HG03108 (cell line): ENCODE data around the gene ARHGEF28.

Experiments
- ATAC-seq: cut with Tn5 transposase; IDR thresholded peaks from one replicate; pipeline ENCODE4 v1.9.1; 2021; ENCODE audit warnings: moderate library complexity; ENCODE audit not compliant: unreplicated experiment

Gene ARHGEF28

DNA sequence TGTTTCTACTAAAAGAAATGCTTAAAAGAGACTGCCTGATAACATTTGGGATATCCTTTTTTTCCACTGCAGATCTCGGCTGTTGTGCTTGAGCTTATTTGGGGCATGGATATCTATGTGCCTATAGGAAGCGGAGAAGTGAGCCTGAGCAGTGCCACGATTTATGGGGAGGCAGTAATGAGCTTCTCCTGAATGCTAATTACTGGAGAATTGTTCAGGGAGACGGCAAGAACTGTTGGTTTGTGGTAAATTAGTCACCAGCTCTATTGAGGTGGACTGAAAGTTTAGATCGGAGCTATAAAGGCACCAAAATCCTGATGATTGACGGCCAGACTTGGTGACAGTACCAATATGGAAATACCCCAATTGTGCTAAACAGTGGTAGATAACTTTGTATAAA is 186.5 kb downstream of the ARHGEF28 start:
- ATAC-seq, result no peak

- ATAC-seq, result no peak
Observed at GRCh38 chr5:73812962-73813588, 187.1 kb downstream of the ARHGEF28 start.

- no peak for ATAC-seq
Observed at GRCh38 chr5:73814233-73814846, 188.3 kb downstream of the ARHGEF28 start.

- no peak for ATAC-seq
Observed at GRCh38 chr5:73815631-73816030, 189.6 kb downstream of the ARHGEF28 start.

GRCh38 chr5:73816656-73817420 is 190.8 kb downstream of the ARHGEF28 start:
- no peak for ATAC-seq

DNA sequence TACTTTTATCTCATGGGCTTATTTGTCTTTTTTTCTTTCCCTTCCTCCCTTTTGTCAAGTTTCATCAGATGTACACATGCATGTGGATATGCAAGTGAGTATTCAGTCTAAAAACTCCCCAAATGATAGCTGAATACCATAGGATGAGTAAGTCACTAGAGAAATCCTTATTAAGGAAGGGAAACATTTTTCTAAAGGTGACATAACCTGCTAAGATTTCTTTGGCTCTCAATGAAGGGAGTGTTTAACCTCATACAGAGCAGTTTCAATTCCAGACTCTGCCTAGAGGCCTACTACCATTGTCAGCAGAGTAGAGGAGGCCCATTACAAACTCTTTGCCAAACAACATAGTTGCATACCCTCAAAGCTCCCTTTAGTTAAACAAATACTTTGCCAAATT is 192.4 kb downstream of the ARHGEF28 start:
- ATAC-seq, result no peak

GRCh38 chr5:73820326-73820725 is 194.3 kb downstream of the ARHGEF28 start:
- no peak for ATAC-seq

GRCh38 chr5:73821003-73821402 is 195.0 kb downstream of the ARHGEF28 start:
- no peak for ATAC-seq

- no peak for ATAC-seq
Observed at GRCh38 chr5:73822278-73822988, 196.4 kb downstream of the ARHGEF28 start.

- ATAC-seq, result no peak
Observed at GRCh38 chr5:73822989-73823339, 197.0 kb downstream of the ARHGEF28 start.

DNA sequence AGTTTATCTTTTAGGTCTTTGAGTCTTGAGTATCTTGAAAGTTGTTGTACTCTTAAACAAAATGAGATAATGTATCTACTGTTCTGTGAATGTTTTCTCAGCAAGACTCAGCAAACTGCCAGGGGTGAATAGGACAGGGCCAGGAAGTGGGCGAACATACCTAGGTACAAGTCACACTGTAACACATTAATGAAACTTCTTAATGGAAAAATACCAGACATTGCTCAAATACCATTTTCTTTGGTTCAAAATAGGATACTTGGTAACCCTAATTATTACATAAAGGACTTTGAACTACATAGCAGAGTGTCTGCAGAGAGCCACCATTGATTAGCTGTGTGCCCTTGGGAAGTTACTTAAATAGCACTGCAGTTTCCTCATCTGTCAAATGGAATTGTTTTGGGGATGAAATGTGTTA is 197.5 kb downstream of the ARHGEF28 start:
- no peak for ATAC-seq

GRCh38 chr5:73825199-73825598 is 199.2 kb downstream of the ARHGEF28 start:
- no peak for ATAC-seq

DNA sequence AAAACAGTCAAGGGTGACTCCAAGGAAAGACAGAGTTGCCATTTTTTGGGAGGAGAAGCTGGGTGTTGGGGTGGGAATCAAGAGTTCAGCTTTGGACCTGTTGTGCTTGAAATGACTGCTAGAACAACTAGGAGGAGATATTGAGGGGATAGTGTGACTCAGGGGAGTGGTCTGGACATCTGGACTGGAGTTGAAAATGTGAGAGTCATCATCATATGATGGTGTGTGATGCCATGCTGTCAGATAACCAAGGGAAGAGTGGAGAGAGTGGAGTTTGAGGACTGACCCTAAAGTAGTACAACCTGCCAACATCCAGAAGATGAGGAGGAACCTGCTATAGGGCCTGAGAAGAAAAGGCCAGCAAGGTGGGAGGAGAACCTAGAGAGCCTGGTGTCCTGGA is 199.7 kb downstream of the ARHGEF28 start:
- no peak for ATAC-seq

GRCh38 chr5:73826301-73827105 is 200.5 kb downstream of the ARHGEF28 start:
- no peak for ATAC-seq

GRCh38 chr5:73827106-73827450 is 201.1 kb downstream of the ARHGEF28 start:
- ATAC-seq, result no peak

DNA sequence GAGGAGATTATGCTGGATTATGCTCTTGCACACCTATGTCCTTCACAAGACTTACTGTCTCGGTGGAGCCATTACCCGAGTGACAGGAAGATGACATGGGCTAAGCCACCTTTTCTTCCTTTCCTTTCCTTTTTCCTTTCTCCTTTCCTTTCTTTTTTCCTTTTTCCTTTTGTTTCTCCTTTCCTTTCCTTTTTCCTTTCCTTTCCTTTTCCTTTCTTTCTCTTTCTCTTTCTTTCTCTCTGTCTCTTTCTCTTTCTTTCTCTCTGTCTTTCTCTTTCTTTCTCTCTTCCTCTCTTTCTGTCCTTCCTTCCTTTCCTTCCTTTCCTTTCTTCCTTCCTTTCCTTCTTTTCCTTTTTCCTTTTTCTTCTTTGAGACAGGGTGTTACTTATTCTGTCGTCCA is 202.5 kb downstream of the ARHGEF28 start:
- ATAC-seq, result no peak

- ATAC-seq, result no peak
Observed at GRCh38 chr5:73830646-73831045, 204.7 kb downstream of the ARHGEF28 start.

GRCh38 chr5:73831066-73831465 is 205.1 kb downstream of the ARHGEF28 start:
- ATAC-seq, result no peak

GRCh38 chr5:73834693-73835092 is 208.7 kb downstream of the ARHGEF28 start:
- no peak for ATAC-seq

GRCh38 chr5:73835726-73836125 is 209.7 kb downstream of the ARHGEF28 start:
- ATAC-seq, result no peak

- no peak for ATAC-seq
Observed at GRCh38 chr5:73836607-73837006, 210.6 kb downstream of the ARHGEF28 start.
